WTC11 (cell line): ENCODE results near the gene NDC1. TPM values are rescaled to one million over a fixed set of nuclear protein-coding genes. Genes with fewer than 3 reads are reported as not detected.

Source experiments
- ATAC-seq: fragments of 200-7000 bp; cut with Tn5 transposase; 2 replicates; pipeline ENCODE4 v1.10.0; 2021; ENCODE audit warnings: mild to moderate bottlenecking, moderate library complexity
- CTCF ChIA-PET: fragments of 300-600 bp; sonication (Branson Sonifier 250); formaldehyde crosslinking; loops from one replicate; lab custom pipeline; 2021; ENCODE audit warnings: antibody characterized with exemption; lab: Charles Lee
- POLR2A ChIA-PET: fragments of 350-600 bp; sonication (Branson Sonifier 250); formaldehyde crosslinking; loops from one replicate; lab custom pipeline; 2021; ENCODE audit warnings: antibody characterized with exemption; lab: Charles Lee
- DNase-seq: peaks from one replicate; pipeline ENCODE4 v3.0.0; 2021; ENCODE audit warnings: low spot score
- H3K27ac Mint-ChIP-seq: 2 replicates; pipeline ENCODE4 v1.8.0; 2021; ENCODE audit warnings: mixed read lengths
- H3K27me3 Mint-ChIP-seq: 2 replicates; pipeline ENCODE4 v1.8.0; 2021; ENCODE audit warnings: low read depth, mild to moderate bottlenecking, moderate library complexity, mixed read lengths
- H3K36me3 Mint-ChIP-seq: 2 replicates; pipeline ENCODE4 v1.8.0; 2021; ENCODE audit warnings: mixed read lengths
- H3K4me1 Mint-ChIP-seq: 2 replicates; pipeline ENCODE4 v1.8.0; 2022; ENCODE audit warnings: mixed read lengths
- H3K4me3 Mint-ChIP-seq: 2 replicates; pipeline ENCODE4 v1.8.0; 2021; ENCODE audit warnings: mild to moderate bottlenecking, moderate library complexity, mixed read lengths
- H3K9me3 Mint-ChIP-seq: 2 replicates; pipeline ENCODE4 v1.8.0; 2021; ENCODE audit warnings: mixed read lengths
- CBFB ChIP-seq: sonication (generic); formaldehyde crosslinking; IDR thresholded peaks from 2 replicates; pipeline ENCODE4 v1.8.1; 2022; ENCODE audit warnings: mild to moderate bottlenecking, low read depth, missing genetic modification reagents
- CREB1 ChIP-seq: sonication (generic); formaldehyde crosslinking; IDR thresholded peaks from 2 replicates; pipeline ENCODE4 v1.8.0; 2023; ENCODE audit warnings: mild to moderate bottlenecking, missing genetic modification reagents
- GRHL2 ChIP-seq: fragments of 250-450 bp; sonication (Bioruptor Pico); IDR thresholded peaks from 2 replicates; pipeline ENCODE4 v1.8.0; 2022; ENCODE audit warnings: mild to moderate bottlenecking, moderate library complexity; ENCODE audit not compliant: insufficient replicate concordance, severe bottlenecking
- MYBL2 ChIP-seq: sonication (generic); formaldehyde crosslinking; IDR thresholded peaks from 2 replicates; pipeline ENCODE4 v1.8.1; 2023; ENCODE audit warnings: mild to moderate bottlenecking, moderate library complexity, missing genetic modification reagents
- NFE2L1 ChIP-seq: sonication (generic); formaldehyde crosslinking; IDR thresholded peaks from 2 replicates; pipeline ENCODE4 v1.8.1; 2023; ENCODE audit warnings: missing genetic modification reagents
- NR1H2 ChIP-seq: sonication (generic); formaldehyde crosslinking; IDR thresholded peaks from 2 replicates; pipeline ENCODE4 v1.9.0; 2021; ENCODE audit warnings: mild to moderate bottlenecking, moderate library complexity, missing genetic modification reagents
- PRRX2 ChIP-seq: fragments of 250-450 bp; sonication (Bioruptor Pico); IDR thresholded peaks from 2 replicates; pipeline ENCODE4 v1.8.0; 2021; ENCODE audit warnings: mild to moderate bottlenecking
- RORB ChIP-seq: fragments of 250-450 bp; sonication (Bioruptor Pico); IDR thresholded peaks from 2 replicates; pipeline ENCODE4 v1.9.0; 2021; ENCODE audit warnings: mild to moderate bottlenecking
- SP1 ChIP-seq: sonication (generic); formaldehyde crosslinking; conservative IDR thresholded peaks from 2 replicates; pipeline ENCODE4 v1.8.1; 2022; ENCODE audit warnings: missing genetic modification reagents
- TCF7 ChIP-seq: sonication (generic); formaldehyde crosslinking; IDR thresholded peaks from 2 replicates; pipeline ENCODE4 v1.8.0; 2022; ENCODE audit warnings: mild to moderate bottlenecking, low read depth, missing genetic modification reagents, moderate library complexity
- TEAD4 ChIP-seq: sonication (generic); formaldehyde crosslinking; IDR thresholded peaks from 2 replicates; pipeline ENCODE4 v1.8.0; 2022; ENCODE audit warnings: mild to moderate bottlenecking, missing genetic modification reagents
- ZNF317 ChIP-seq: sonication (generic); formaldehyde crosslinking; IDR thresholded peaks from 2 replicates; pipeline ENCODE4 v1.8.1; 2023; ENCODE audit warnings: low read depth, mild to moderate bottlenecking, moderate library complexity, missing genetic modification reagents, borderline replicate concordance
- ZNF396 ChIP-seq: fragments of 250-450 bp; sonication (Bioruptor Pico); IDR thresholded peaks from 2 replicates; pipeline ENCODE4 v1.8.0; 2021; ENCODE audit warnings: mild to moderate bottlenecking, moderate library complexity, borderline replicate concordance
- ZNF423 ChIP-seq: fragments of 250-450 bp; sonication (Bioruptor Pico); IDR thresholded peaks from 2 replicates; pipeline ENCODE4 v2.1.2; 2022; ENCODE audit warnings: mild to moderate bottlenecking, moderate library complexity
- total RNA-seq: library from RNA; stranded (reverse); gene quantifications from 3 replicates; pipeline ENCODE4 v1.2.3, GENCODE V29; 2021
- TF ChIP-seq, protein P1 (sequence below): fragments of 250-450 bp; sonication (Bioruptor Pico); conservative IDR thresholded peaks from 2 replicates; pipeline ENCODE4 v1.9.0; 2021; ENCODE audit warnings: mild to moderate bottlenecking
- TF ChIP-seq, protein P2 (sequence below): sonication (generic); formaldehyde crosslinking; conservative IDR thresholded peaks from 2 replicates; pipeline ENCODE4 v1.8.1; 2023; ENCODE audit warnings: mild to moderate bottlenecking, low read depth, missing genetic modification reagents, moderate library complexity
- TF ChIP-seq, protein P3 (sequence below): sonication (generic); formaldehyde crosslinking; IDR thresholded peaks from 2 replicates; pipeline ENCODE4 v1.8.1; 2022; ENCODE audit warnings: mild to moderate bottlenecking, moderate library complexity, missing genetic modification reagents

The NDC1 gene
- total RNA-seq, 1 experiment from 2014 or later = 52.4 TPM

DNA sequence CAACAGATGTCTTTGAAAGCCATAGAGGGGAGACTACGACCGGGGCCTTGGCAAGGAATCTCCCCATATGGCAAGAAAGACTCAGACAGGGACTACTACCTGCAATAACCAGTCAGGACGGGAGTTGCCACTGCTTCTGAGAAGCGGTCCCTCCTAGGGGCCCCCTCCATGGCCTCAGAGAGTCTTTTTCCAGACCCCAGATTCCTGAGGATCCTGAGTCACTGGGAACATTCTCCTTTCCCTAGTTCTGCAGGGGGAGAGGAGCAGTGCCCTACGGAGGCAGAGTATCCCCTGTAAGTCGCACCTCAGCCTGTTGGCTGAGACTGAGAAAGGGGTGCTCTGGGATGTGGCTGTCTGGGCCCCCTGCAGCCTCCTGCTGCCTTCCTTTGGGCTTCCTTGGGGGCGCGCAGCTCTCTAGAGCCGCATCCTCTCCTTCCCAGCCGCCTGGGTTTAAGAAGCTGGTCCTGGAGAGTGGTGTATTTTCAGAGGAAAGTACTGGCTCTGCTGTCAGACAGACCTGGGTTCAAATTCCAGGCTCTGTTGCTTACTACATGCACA is 107.0 kb downstream of the NDC1 start (continued):
- TF ChIP-seq, protein P1, sequence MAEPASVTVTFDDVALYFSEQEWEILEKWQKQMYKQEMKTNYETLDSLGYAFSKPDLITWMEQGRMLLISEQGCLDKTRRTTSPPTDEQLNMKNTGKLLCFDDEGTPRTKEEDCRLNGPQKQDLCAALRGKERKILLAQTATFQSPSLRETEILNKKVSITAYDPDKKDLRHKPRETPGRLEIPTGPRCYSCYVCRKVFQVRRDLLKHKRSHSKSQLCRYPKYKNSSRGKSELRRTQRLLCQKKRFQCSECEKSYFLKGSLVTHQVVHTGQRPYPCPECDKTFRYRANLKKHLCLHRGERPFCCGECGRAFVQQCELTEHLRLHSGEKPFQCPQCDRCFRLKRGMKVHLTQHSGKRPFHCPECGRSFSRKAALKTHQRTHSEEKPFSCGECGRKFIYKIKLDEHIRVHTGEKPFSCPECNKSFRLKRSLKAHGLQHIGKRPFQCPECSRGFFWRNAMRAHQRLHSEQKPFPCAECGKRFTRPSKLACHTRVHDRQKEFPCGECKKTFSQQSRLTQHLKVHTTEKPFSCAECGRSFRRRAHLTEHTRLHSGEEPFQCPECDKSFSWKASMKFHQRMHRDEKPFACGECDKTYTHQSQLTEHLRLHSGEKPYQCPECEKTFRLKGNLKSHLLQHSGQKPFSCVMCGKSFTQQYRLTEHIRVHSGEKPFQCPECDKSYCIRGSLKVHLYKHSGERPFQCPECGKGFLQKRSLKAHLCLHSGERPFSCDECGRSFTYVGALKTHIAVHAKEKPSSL (CRISPR knock-in tag) = no peak

DNA sequence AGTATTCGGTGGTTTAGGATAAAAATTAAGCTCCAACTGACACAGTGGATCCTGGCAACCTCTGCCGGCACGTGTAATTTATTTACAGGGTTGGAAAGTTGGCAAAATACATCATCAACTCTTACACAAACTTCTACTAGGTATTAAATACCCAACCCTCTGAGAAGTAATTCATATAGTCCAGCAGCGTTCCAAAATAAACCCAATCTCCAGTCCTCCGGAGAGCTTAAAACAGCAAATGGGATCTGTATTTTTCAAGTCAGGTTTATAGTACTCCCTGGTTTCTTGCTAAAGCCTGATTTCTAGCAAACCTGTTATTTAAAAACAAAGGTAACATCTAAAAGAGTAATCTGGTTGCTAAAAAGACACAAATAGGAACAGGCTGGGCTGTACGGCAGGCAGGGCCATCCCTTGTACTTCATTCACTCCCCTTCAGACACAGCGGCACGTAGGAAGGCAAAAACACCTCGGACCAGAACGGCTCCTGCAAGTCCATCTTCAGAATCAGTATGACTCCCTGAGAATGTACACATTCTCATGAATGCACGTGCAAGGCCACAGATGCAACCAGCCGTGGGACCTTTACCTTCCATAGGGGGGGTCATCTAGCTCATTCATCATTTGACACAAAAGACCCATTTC is 107.8 kb downstream of the NDC1 start:
- peaks cover 5% of the 10 kb centered on the region for H3K4me1 Mint-ChIP-seq
- ChIA-PET CTCF (interaction anchor here (1.1 kb wide), 1 partner anchor 15 kb away, joined by 5 read pairs; no protein-coding TSS in a partner anchor), POLR2A (no interaction called here)
- H3K27ac Mint-ChIP-seq = no peak overlapping the region
- ATAC-seq (no peak), DNase-seq (no peak)
- H3K36me3 Mint-ChIP-seq = no peaks in the 10 kb centered on the region
- no peak for TF ChIP-seq NFE2L1 (CRISPR knock-in tag)
- TF ChIP-seq, protein P2, sequence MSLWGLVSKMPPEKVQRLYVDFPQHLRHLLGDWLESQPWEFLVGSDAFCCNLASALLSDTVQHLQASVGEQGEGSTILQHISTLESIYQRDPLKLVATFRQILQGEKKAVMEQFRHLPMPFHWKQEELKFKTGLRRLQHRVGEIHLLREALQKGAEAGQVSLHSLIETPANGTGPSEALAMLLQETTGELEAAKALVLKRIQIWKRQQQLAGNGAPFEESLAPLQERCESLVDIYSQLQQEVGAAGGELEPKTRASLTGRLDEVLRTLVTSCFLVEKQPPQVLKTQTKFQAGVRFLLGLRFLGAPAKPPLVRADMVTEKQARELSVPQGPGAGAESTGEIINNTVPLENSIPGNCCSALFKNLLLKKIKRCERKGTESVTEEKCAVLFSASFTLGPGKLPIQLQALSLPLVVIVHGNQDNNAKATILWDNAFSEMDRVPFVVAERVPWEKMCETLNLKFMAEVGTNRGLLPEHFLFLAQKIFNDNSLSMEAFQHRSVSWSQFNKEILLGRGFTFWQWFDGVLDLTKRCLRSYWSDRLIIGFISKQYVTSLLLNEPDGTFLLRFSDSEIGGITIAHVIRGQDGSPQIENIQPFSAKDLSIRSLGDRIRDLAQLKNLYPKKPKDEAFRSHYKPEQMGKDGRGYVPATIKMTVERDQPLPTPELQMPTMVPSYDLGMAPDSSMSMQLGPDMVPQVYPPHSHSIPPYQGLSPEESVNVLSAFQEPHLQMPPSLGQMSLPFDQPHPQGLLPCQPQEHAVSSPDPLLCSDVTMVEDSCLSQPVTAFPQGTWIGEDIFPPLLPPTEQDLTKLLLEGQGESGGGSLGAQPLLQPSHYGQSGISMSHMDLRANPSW (CRISPR knock-in tag) = no peak
- no peak for TF ChIP-seq ZNF423 (CRISPR knock-in tag)
- TF ChIP-seq ZNF317 (CRISPR knock-in tag) = no peak
- TF ChIP-seq, protein P3, sequence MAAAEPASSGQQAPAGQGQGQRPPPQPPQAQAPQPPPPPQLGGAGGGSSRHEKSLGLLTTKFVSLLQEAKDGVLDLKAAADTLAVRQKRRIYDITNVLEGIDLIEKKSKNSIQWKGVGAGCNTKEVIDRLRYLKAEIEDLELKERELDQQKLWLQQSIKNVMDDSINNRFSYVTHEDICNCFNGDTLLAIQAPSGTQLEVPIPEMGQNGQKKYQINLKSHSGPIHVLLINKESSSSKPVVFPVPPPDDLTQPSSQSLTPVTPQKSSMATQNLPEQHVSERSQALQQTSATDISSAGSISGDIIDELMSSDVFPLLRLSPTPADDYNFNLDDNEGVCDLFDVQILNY (CRISPR knock-in tag) = no peak
- TF ChIP-seq NR1H2 = no peak
- H3K4me3 Mint-ChIP-seq = no peak overlapping the region
- peaks cover 16% of the 10 kb centered on the region for H3K27me3 Mint-ChIP-seq
- no peaks in the 10 kb centered on the region for H3K9me3 Mint-ChIP-seq

DNA sequence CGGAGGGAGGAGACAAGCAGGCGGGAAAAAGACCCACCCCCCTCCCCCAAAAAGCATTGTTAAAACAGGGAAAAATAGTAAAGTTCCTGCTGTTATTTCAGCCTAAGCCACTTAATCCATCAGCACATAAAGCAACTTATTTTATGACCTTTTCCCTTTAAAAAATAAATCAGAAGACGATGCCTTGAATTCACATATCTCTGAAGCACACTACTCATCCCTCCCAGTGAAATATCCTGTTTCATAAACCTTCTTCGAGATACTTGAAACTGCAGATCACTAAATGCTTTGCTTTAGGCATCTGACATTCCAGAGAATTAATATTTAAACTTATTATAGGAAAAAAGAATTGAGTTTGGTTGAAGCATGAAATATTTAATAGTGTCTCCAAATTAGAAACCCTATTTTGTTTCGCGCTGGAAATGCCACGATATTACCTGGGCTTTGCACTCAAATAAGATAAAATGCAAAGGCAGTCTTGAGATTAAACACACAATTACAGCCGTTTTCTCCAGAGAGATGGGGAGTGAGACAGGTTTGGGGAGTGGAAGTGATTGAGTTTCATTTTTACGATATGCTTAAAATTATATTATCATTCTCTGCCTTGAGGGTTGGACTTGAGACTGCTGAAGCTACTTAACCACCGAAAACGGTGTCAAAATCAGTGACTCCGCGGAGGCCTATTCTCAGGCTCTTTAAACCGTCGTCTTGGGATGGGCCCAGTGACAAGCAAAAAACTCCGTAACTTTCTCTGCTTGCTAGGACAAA is 108.5 kb downstream of the NDC1 start:
- Mint-ChIP-seq H3K27me3 (peaks cover 9% of the 10 kb centered on the region), H3K9me3 (no peaks in the 10 kb centered on the region), H3K36me3 (no peaks in the 10 kb centered on the region), H3K27ac (no peak overlapping the region), H3K4me1 (peaks cover 6% of the 10 kb centered on the region), H3K4me3 (no peak overlapping the region)
- ATAC-seq = no peak
- no peak for TF ChIP-seq SP1 (CRISPR knock-in tag)
- no peak for TF ChIP-seq CBFB
- TF ChIP-seq TEAD4 = no peak
- no peak for TF ChIP-seq GRHL2 (CRISPR knock-in tag)
- no peak for TF ChIP-seq CREB1 (CRISPR knock-in tag)
- no peak for TF ChIP-seq PRRX2 (CRISPR knock-in tag)
- no peak for TF ChIP-seq RORB
- TF ChIP-seq TCF7 = no peak
- no peak for TF ChIP-seq ZNF396 (CRISPR knock-in tag)
- no peak for TF ChIP-seq MYBL2 (CRISPR knock-in tag)
- POLR2A ChIA-PET = no interaction called here
- CTCF ChIA-PET = interaction anchor here (1.1 kb wide), 1 partner anchor 14 kb away, joined by 5 read pairs; no protein-coding TSS in a partner anchor
- DNase-seq = no peak
